GM23248 (cell line): ENCODE results near the gene DYSF.

Experiments
- EZH2 ChIP-seq: fragments of 200-600 bp; sonication (generic); IDR thresholded peaks from 2 replicates; pipeline ENCODE4 v1.6.1; 2018; ENCODE audit warnings: antibody characterized with exemption, mild to moderate bottlenecking; ENCODE audit not compliant: insufficient read depth, poor library complexity, severe bottlenecking
- EZH2phosphoT487 ChIP-seq: fragments of 200-600 bp; sonication (generic); IDR thresholded peaks from 2 replicates; pipeline ENCODE4 v1.6.1; 2018; ENCODE audit warnings: antibody characterized with exemption, moderate library complexity, mild to moderate bottlenecking, low read depth; ENCODE audit not compliant: insufficient read depth

- TF ChIP-seq EZH2 (no peak), EZH2phosphoT487 (no peak)
Measured at GRCh38 chr2:71685073-71685848, 231.9 kb downstream of the DYSF start.
